HCT116 (cell line): ENCODE data around the gene EPHB2. TPM values are rescaled to one million over a fixed set of nuclear protein-coding genes. Genes with fewer than 3 reads are reported as not detected.

ENCODE experiments used
- ATAC-seq: fragments of 200-7000 bp; cut with Tn5 transposase; 2 replicates; pipeline ENCODE4 v1.9.1; 2020; ENCODE audit warnings: mild to moderate bottlenecking, moderate library complexity
- BruUV-seq: library from RNA; stranded (reverse); fragments of 400-500 nt; replicated peaks from 2 replicates; lab custom pipeline; 2021; lab: Mats Ljungman, UMichigan
- CTCF ChIA-PET: fragments of 300-600 bp; sonication (Branson Sonifier 250); formaldehyde crosslinking; loops from one replicate; lab custom pipeline; 2021; ENCODE audit warnings: antibody characterized with exemption; lab: Charles Lee
- POLR2A ChIA-PET: fragments of 300-600, 350-600 bp; sonication (Branson Sonifier 250); formaldehyde crosslinking; loops from one replicate; lab custom pipeline; 2021; ENCODE audit warnings: antibody characterized with exemption; lab: Charles Lee
- RAD21 ChIA-PET, 2 experiments: fragments of 300-600 bp; sonication (Branson Sonifier 250); formaldehyde crosslinking; loops; one replicate each; lab custom pipeline; 2023; ENCODE audit warnings: low total read pairs in 2 of 2; ENCODE audit not compliant: uncharacterized antibody in 2 of 2, unreplicated experiment in 2 of 2, low non-redundant PET in 1 of 2; lab: Charles Lee
- DNase-seq: peaks from one replicate; pipeline ENCODE4 v3.0.0-alpha.2; 2010; ENCODE audit warnings: low read depth, low spot score
- H2AFZ ChIP-seq: fragments of 200-600 bp; shearing (Covaris generic), sonication (generic); 2 replicates; pipeline ENCODE4 v1.6.1; 2017; ENCODE audit warnings: low read depth, mixed run types, mixed read lengths, antibody characterized with exemption, low read length; ENCODE audit not compliant: poor library complexity, severe bottlenecking
- H3K27ac ChIP-seq: 2 replicates; pipeline ENCODE4 v1.5.1; 2012; ENCODE audit warnings: low read depth, low read length
- H3K27me3 ChIP-seq: fragments of 200-600 bp; sonication (generic); 2 replicates; pipeline ENCODE4 v1.6.1; 2016; ENCODE audit warnings: mixed run types, low read length, mixed read lengths; ENCODE audit not compliant: insufficient read depth
- H3K36me3 ChIP-seq, 2 experiments: fragments of 200-500 bp in 1 of 2; fragments of 200-600 bp in 1 of 2; sonication (Bioruptor generic) in 1 of 2; sonication (generic) in 1 of 2; 2 replicates each; pipeline versions ENCODE4 v1.5.1 to v1.6.1; 2014 to 2016; ENCODE audit warnings: low read length in 2 of 2, inconsistent platforms in 1 of 2, mixed read lengths in 1 of 2, mixed run types in 1 of 2; ENCODE audit not compliant: insufficient read depth in 2 of 2, control insufficient read depth in 1 of 2
- H3K4me1 ChIP-seq, 2 experiments: fragments of 200-600 bp in 1 of 2; sonication (generic) in 1 of 2; 2 replicates each; pipeline versions ENCODE4 v1.5.1 to v1.6.1; 2012 to 2017; ENCODE audit warnings: low read length in 2 of 2, inconsistent platforms in 1 of 2, mild to moderate bottlenecking in 1 of 2, mixed read lengths in 1 of 2, mixed run types in 1 of 2, moderate library complexity in 1 of 2; ENCODE audit not compliant: insufficient read depth in 2 of 2, control insufficient read depth in 1 of 2
- H3K4me2 ChIP-seq: fragments of 200-600 bp; sonication (generic); 2 replicates; pipeline ENCODE4 v1.6.1; 2017; ENCODE audit warnings: mixed run types, low read length, mixed read lengths
- H3K4me3 ChIP-seq, 2 experiments: fragments of 200-600 bp in 1 of 2; sonication (generic) in 1 of 2; replicated peaks in 1 of 2; 2 replicates each; pipeline ENCODE4 v1.5.1; 2011 to 2016; ENCODE audit warnings: low read length in 2 of 2, control low read depth in 1 of 2, low read depth in 1 of 2, mild to moderate bottlenecking in 1 of 2, mixed read lengths in 1 of 2, mixed run types in 1 of 2
- H3K79me2 ChIP-seq: fragments of 200-600 bp; sonication (generic); 2 replicates; pipeline ENCODE4 v1.6.1; 2017; ENCODE audit warnings: mild to moderate bottlenecking, mixed run types, low read length, moderate library complexity, mixed read lengths; ENCODE audit not compliant: insufficient read depth
- H3K9ac ChIP-seq: fragments of 200-600 bp; sonication (generic); 2 replicates; pipeline ENCODE4 v1.6.1; 2016; ENCODE audit warnings: low read length, mixed read lengths
- H3K9me2 ChIP-seq: fragments of 200-600 bp; sonication (generic), shearing (Covaris generic); 2 replicates; pipeline ENCODE4 v1.6.1; 2017; ENCODE audit warnings: mixed run types, mild to moderate bottlenecking, moderate library complexity; ENCODE audit not compliant: insufficient read depth
- H3K9me3 ChIP-seq, 2 experiments: fragments of 200-500 bp in 1 of 2; fragments of 200-600 bp in 1 of 2; sonication (Bioruptor generic) in 1 of 2; sonication (generic) in 1 of 2; 2 replicates each; pipeline ENCODE4 v1.6.1; 2014 to 2017; ENCODE audit warnings: low read length in 2 of 2, mixed read lengths in 2 of 2, inconsistent platforms in 1 of 2, low read depth in 1 of 2, mild to moderate bottlenecking in 1 of 2, mixed run types in 1 of 2, moderate library complexity in 1 of 2; ENCODE audit not compliant: control insufficient read depth in 1 of 2, insufficient read depth in 1 of 2
- H4K20me1 ChIP-seq: fragments of 200-600 bp; sonication (generic), shearing (Covaris generic); 2 replicates; pipeline ENCODE4 v1.6.1; 2017; ENCODE audit warnings: mixed run types, mild to moderate bottlenecking, moderate library complexity; ENCODE audit not compliant: insufficient read depth
- CEBPB ChIP-seq: IDR thresholded peaks from 2 replicates; pipeline ENCODE4 v1.6.1; 2012; ENCODE audit warnings: low read depth
- EGR1 ChIP-seq: IDR thresholded peaks from 2 replicates; pipeline ENCODE4 v1.6.1; 2012; ENCODE audit warnings: low read depth
- FOSL1 ChIP-seq: IDR thresholded peaks from 2 replicates; pipeline ENCODE4 v1.6.1; 2012; ENCODE audit warnings: low read depth
- JUND ChIP-seq: IDR thresholded peaks from 2 replicates; pipeline ENCODE4 v1.6.1; 2012
- POLR2AphosphoS5 ChIP-seq: IDR thresholded peaks from 2 replicates; pipeline ENCODE4 v1.6.1; 2011; ENCODE audit warnings: mild to moderate bottlenecking, low read depth, low read length, moderate library complexity
- SP1 ChIP-seq: IDR thresholded peaks from 2 replicates; pipeline ENCODE4 v1.6.1; 2012; ENCODE audit warnings: low read depth
- TCF7L2 ChIP-seq: IDR thresholded peaks from 2 replicates; pipeline ENCODE4 v1.7.0; 2011; ENCODE audit warnings: borderline replicate concordance, inconsistent platforms; ENCODE audit not compliant: insufficient read depth, insufficient read length; ENCODE audit errors: extremely low read depth
- YY1 ChIP-seq: IDR thresholded peaks from 2 replicates; pipeline ENCODE4 v1.6.1; 2011; ENCODE audit warnings: low read length, low read depth, moderate library complexity, mild to moderate bottlenecking; ENCODE audit not compliant: insufficient replicate concordance; ENCODE audit errors: extremely low read depth
- ZFX ChIP-seq: fragments of 450-650 bp; IDR thresholded peaks from 2 replicates; pipeline ENCODE4 v1.6.1; 2017
- ZNF274 ChIP-seq: fragments of 200-500 bp; sonication (Bioruptor generic); IDR thresholded peaks from 2 replicates; pipeline ENCODE4 v1.6.1; 2014; ENCODE audit warnings: mild to moderate bottlenecking, low read depth, low read length, inconsistent platforms
- intact Hi-C: fragments of 100-400 bp; cut with micrococcal nuclease; formaldehyde crosslinking; loops from 2 replicates; pipeline ENCODE4 v1.10.0; 2022
- total RNA-seq: library from RNA; stranded (reverse); gene quantifications from one replicate; pipeline ENCODE4 v1.2.1, GENCODE V29; 2021; ENCODE audit not compliant: unreplicated experiment
- TF ChIP-seq, protein P1 (sequence below): IDR thresholded peaks from 2 replicates; pipeline ENCODE4 v1.6.1; 2012

The EPHB2 gene
- total RNA-seq, 1 experiment from 2014 or later: 19.5 TPM

DNA sequence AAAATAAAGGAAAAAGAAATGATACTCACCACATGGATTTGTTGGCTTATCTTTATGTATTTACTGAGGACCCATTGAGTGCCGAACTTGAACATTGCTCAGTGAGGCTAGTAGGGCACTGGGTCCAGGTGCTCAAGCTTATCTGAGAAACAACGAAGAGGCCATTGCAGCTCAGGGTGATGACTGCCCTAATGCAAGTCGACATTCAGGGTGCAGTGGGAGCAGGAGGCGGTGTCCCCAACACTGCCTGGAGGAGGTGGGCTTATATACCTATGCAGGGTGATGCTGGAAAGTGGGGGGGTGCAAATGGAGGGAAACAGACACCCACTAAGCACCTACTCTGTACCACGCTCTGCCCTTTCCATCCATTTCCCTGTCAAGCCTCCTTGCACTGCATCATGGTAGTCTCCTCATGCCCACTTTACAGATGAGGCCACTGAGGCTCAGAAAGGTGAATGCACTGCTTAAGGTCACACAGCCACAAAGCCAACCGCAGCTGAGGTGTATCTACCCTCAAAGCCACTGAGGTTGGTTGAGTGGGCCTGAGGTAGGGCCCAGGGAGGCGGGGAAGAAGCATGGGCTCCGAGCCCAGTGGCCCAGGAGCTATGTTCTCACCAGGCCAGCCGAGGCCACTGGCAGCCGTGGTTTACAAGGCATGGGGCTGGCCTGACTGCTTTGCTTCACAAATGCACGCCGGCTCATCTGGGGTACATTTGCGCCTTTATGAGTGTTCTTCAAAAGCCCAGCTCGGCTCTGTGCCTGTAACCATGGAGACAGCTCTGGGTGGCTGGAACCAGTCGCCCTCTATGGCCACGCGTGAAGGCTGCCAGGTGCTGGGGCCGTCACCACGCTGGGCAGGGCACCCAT lies 103.8 kb downstream of the EPHB2 start:
- ChIA-PET POLR2A (no interaction called here), CTCF (no interaction called here)
- Histone ChIP-seq H3K4me1 (peaks cover 0 to 26% of the 10 kb centered on the region in 2 experiments; a peak in 3 of 4 replicates), H3K4me2 (peak overlapping the region; percentile 30; the same call in 1 of the 2 replicates), H4K20me1 (no peaks in the 10 kb centered on the region), H3K9me2 (no peaks in the 10 kb centered on the region), H3K27me3 (no peaks in the 10 kb centered on the region)
- BruUV-seq: no TSS peak
- ATAC-seq: no peak
- DNase-seq: no peak
- TF ChIP-seq SP1 (no peak), CEBPB (no peak), ZFX (no peak), POLR2AphosphoS5 (no peak), EGR1 (no peak), FOSL1 (no peak), JUND (no peak), TCF7L2 (no peak), ZNF274 (no peak), YY1 (no peak)
- TF ChIP-seq, protein P1, sequence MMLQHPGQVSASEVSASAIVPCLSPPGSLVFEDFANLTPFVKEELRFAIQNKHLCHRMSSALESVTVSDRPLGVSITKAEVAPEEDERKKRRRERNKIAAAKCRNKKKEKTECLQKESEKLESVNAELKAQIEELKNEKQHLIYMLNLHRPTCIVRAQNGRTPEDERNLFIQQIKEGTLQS: no peak
- TF ChIP-seq, all 23 proteins: peak for 0
- Histone ChIP-seq H3K79me2 (no peaks in the 10 kb centered on the region), H3K4me3 (no peak overlapping the region), H3K27ac (no peak overlapping the region), H3K36me3 (no peaks in the 10 kb centered on the region), H2AFZ (no peak overlapping the region), H3K9me3 (no peaks in the 10 kb centered on the region), H3K9ac (no peak overlapping the region)
- RAD21 ChIA-PET: interaction anchor here in 1 of 2 experiments (0.6 kb wide), 1 partner anchor 885 kb away, joined by 6 read pairs; no protein-coding TSS in a partner anchor
- intact Hi-C loops: no loop called here
